ENCODE data around the gene CYP46A1.
"Not testable (repeated sequence)": the region's sequence is repeated elsewhere in the genome, so short reads cannot be mapped to it uniquely, and the experiment has no call there.

CYP46A1 gene

DNA sequence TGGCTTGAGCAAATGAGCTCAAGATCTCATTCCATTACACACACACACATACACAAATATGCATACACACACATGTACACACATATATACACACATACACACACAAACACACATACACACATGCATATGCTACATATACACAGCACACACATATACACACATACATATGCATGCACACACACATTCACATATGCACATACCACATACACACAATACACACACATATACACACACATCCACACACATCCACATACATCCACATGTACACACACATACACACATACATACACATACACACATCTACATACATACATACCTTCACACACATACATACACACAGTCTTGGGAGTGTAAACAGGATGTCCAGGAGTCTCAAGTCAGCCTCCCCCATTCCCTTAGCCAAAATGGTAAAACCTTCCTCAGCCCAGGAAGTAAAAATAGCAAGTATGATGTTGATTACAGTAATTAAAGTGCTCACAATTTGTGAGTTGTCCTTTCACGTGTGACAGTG lies 26.4 kb upstream of the CYP46A1 start:
- no peak for DNase-seq (ENCODE audit: low read depth)

DNA sequence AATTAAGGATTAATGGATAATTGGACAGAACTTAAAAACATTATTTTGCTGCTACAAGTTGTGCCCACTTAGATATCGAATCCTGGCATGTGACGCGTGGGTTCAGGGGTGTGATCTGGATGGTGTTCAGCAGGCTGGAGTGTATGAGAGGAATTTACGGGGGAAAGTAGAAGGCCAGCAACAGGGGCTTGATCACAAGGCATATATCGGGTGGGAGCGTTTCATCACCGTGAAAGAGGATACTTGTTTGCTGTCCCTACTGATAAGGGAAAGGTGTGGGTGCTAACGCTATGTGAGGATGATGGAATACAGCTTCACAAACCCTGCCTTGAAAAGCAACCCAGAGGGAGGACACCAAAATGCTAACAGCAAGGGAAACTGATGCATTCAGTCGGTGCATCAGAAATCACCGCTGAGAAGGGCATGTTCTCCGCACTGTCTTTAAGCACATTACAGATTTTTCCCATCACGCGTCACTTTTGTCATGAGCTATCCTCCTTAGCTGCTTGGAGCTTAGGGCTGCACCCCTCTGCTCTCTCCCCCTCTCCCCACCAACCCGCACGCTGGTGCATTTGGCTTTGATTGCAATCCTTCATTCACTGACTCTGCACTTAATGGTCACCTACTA lies 25.8 kb upstream of the CYP46A1 start:
- DNase-seq (ENCODE audit: low read depth): no peak

DNA sequence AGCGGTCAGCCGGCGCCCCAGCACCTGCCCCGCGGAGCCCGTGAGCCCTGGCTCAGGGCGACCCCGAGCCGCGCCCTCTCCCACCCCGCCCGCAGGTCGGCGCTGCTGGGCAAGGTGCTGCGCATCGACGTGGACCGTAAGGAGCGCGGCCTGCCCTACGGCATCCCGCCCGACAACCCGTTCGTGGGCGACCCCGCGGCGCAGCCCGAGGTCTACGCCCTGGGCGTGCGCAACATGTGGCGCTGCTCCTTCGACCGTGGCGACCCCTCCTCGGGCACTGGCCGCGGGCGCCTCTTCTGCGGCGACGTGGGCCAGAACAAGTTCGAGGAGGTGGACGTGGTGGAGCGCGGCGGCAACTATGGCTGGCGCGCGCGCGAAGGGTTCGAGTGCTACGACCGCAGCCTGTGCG lies 24.8 kb upstream of the CYP46A1 start:
- no peak for DNase-seq (ENCODE audit: low read depth)

DNA sequence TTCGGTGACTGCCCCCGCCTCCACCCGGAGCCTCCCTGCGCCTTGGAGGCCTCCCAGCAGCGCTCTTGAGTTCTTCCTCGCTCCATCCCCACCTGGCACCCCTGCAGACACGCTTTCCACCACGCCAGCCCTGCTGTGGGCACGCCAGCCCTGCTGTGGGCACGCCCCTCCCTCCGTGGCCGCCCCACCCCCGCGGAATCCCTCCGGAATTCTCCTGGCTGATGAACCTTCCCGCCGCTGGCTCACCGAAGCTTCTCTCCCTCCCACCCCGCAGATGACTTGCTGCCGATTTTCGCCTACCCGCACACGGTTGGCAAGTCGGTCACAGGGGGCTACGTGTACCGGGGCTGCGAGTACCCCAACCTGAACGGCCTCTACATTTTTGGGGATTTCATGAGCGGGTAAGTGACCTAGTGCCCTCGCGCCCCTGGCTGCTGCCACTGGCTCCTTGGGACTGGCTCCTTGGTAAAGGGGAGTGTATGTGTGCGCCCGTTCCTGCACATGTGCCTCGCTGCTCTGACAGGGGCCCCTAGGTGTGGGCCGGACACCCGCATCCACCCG lies 24.0 kb upstream of the CYP46A1 start:
- no peak for DNase-seq (ENCODE audit: low read depth)

DNA sequence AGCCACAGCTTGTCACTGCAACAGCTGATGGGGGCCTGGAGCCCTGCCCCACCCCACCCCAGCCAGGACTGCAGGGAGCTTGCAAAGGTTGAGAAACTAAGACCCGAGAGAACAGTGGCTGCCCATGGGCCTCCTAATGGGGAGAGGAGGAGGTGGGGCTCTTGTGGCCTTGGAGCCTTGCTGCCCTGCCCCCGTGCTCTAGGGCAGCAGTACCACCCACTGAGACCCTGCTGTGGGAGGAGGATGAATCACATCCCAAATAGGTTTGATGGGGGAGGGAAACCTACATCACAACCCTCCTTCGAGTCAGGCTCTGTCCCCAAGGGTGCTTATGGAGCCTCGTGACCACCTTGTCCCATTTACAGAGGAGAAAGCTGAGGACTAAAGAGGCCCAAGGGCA lies 23.3 kb upstream of the CYP46A1 start:
- DNase-seq (ENCODE audit: low read depth): no peak

DNA sequence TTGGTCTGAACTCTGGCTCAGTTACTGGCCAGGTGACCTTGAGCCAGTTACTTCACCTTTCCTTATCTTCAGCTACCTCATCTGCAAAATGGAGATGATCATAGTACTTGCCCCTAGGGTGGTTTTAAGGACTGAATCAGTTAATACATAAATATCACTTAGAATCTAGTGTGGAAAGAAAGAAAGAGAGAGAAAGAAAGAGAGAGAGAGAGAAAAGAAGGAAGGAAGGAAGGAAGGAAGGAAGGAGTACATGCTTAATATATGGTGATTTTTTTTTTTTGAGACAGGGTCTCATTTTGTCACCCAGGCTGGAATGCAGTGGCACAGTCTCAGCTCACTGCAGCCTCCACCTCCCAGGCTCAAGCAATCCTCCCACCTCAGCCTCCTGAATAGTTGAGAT lies 22.9 kb upstream of the CYP46A1 start:
- not testable (repeated sequence) for DNase-seq (ENCODE audit: low read depth)

DNA sequence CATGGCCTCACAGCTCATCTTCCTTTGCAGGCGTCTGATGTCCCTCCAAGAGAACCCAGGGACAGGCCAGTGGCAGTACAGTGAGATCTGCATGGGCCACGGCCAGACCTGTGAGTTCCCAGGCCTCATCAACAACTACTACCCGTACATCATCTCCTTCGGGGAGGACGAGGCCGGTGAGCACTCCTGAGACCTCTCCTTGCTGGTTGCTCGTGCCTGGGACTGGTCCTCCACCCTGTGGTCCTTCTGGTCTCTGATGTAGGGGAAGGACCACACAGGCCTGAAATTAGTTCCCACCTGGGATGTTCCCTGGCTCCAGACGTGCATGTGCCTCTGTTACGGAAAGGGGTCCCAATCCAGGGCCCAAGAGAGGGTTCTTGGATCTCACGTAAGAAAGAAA lies 21.3 kb upstream of the CYP46A1 start:
- no peak for DNase-seq (ENCODE audit: low read depth)

DNA sequence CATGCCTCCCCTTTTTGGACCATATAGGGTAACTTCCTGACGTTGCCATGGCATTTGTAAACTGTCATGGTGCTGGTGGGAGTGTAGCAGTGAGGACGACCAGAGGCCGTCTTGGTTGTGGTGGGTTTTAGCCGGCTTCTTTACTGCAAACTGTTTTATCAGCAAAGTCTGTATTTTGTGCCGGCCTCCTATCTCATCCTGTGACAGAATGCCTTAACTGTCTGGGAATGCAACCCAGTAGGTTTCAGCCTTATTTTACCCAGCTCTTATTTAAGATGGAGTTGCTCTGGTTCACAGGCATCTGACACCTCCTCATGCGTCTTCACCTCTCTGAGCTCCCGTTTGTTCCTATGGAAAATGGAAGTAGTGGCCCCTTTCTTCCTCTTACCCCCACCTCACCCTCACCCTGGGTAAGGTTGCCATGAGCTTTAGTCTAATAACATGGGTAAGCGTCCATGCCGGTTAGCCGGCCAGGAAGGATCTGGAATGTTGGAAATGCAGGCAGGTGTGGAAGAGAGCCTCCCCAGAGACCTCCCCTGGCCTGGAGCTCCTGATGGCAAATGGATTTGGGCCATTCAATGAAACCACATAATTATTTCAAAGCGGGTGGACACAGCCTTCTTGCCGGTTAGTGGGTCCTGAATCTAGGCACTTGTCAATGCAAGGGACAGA lies 20.6 kb upstream of the CYP46A1 start:
- no peak for DNase-seq (ENCODE audit: low read depth)

DNA sequence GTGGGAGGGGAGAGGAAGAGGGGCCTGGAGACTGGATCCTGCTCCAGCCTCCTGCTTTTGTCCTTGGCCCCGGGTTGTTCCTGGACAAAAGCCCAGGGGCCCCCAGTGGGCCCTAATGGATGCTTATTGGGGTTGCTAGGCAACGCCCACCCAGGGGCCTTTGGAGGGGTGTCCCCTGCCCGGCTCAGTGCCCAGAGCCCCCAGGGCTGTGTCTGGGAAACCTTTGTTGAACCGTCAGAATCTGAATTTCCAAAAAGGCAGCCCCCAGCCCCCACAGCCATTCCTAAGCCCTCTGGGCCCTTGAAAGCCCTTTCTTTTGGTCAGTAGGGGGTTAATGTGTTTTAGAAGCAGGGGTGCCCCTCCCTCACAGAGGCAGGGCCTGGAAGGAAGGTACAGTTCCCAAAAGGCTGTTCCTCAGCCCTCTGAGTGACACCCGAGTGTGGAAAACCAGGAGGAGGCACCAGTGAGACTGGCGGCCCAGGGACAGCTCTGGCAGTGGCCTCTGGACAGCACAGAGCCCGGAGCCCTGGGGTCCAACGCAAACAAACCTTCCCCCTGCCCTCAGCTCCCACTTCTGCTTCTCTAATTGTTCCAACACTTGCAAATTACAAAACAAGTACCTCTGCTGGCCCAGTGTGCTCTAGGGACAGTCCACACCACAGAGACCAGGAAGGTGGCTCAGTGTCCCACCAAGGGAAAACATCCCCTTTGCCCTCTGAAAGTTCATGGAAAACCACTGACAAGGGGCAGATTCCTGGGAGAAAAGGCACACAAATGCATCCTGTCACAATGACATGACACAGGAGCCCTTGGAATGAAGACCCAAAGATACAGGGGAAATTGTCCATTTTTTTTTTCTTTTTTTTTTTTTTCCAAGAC lies 19.8 kb upstream of the CYP46A1 start:
- no peak for DNase-seq (ENCODE audit: low read depth)

DNA sequence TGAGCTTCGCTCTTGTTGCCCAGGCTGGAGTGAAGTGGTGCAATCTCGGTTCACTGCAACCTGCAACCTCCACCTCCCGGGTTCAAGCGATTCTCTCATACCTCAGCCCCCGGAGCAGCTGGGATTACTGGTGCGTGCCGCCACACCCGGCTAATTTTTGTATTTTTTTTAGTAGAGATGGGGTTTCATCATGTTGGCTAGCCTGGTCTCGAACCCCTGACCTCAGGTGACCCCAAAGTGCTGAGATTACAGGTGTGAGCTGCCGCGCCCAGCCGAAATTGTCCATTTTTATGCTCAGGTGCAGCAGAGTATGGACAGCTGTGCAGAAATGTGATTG lies 19.2 kb upstream of the CYP46A1 start:
- DNase-seq (ENCODE audit: low read depth): no peak

DNA sequence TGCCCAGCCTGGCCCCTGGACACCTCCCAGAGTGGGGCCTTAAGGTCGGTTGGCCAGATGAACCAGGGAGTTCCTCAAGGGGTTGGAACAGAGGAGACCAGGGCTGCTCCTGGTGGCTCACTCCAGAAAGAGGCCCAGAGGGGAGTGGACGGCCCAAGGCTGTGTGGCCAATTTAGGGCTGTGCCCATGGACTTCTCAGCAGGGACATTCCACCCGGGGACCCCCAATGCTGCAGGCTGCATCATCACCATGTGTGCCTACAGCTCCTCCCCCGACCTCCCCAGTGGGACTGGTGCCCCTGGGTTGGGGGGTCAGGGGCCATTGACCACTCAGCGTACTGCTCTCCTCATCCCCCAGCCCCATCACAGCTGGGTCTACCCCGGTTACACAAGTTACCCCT lies 17.6 kb upstream of the CYP46A1 start:
- no peak for DNase-seq (ENCODE audit: low read depth)

DNA sequence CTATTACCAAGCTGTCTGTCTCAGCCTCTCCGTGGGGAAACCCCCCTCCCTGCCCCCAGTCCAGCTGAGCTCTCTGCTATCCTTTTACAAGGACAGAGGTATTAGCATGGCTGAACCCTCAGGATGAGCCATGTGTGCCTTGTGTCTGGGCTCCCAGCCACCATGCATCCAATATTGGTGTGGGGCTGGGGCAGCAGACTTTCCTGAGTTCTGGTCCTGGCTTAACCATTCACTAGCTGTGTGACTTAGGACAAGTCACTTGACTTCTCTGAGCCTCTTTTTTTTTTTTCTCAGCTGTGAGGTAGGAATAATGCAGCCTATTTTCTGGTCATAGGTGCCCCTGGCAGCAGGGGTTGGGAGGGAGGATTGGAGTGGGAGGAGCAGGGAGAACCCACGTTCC lies 17.1 kb upstream of the CYP46A1 start:
- no peak for DNase-seq (ENCODE audit: low read depth)

DNA sequence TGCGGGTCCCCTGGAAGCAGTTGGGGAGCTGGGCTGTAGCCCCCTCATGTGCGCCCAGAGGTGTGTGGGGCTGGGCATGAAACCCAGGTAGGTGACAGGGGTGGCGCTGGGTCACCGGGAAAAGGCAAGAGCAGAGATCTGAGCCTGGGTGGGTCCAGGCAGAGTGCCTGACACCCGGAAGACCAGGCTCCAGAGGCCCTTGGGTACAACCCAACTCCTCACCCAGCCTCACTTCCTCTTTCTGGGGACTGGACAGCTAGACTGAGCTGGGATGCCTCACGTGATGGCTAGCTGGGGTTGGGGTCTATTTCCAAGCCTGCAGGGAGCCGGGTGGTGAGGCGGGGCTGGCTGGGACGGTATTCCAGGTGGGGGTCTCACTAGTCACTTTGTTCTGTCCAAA lies 16.3 kb upstream of the CYP46A1 start:
- DNase-seq (ENCODE audit: low read depth): no peak

DNA sequence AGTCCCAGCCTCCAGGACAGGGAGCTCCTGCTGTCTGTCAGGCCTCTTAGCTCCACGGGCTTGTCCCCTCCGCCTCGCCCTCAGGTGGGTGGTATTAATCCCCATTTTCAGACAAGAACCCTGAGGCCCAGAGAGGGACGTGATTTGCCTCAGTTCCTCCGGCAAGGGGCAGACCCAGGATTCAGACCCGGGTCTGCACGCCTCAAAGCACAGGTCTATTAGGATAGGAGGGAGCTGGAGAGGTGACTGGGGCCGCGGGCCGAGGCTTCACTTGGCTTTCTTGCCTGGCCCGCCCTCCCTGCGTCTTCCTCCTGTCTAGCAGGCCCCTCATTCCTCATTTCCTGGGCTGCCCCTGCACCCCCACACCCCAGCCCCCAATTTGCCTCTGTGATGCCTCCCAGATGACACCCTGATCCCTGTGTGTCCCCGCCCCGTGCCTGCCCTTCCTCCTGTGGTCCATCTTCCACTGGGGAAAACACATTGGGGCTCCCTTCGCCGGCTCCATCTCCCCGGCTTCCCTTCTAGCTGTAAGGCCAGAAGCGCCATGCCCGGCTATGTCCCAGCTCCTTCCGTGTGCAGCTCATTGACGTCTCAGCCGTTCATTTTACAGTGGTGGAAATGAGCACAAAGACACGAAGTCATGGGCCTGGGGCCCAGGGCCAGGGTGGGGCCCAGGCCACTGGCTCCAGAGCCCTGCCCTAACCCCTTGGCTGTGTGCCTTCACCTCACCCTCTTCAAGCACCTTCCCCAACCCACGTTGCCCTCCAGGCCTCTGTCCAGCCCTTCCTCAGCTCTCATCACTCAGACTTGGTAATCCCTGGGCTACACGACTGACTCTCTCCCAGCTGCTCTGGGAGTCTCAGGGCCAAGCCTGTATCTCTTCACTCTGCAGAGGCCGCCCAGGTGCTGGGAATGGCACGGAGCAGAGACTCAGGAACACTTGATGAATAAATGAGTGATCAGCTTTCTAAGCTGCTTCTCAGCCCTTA lies 15.5 kb upstream of the CYP46A1 start:
- no peak for DNase-seq (ENCODE audit: low read depth)

DNA sequence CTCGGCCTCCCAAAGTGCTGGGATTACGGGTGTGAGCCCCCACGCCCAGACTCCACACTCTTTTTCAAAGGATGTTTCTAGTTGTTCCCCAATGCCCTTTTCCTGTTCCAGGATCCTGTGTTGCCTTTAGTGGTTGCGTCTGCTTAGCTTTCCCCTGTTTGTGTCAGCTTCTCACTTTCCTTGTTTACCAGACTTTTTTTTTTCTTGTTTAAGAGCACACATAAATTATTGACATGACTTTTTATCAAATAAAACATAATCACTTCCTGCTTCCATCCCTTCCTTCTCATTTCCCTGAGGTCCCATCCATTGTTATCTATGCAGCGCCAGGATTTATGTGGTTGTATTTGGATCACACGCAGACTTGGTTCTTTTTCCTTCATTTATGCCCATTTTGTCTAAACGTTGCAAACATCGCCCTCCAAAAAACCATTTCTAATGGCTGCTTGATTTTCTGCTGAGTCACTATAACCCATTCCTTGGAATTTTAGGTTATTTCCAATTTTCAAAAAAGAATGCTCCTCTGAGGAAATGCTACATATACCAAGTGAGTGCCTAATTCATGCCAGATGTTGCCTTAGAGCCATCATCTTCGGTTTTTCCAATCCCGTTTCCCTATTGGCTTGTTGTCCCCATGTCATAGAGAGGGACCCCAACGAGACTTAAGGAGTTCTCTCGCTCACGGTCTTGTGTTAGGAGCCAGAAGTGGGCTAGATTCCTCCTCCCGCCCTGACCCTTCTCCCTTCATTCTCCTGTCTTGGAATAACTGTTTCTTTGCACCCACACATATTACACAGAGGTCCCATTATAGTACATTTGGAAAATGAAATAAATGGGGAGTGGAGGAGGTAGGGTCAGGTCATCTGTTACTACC lies 13.5 kb upstream of the CYP46A1 start:
- no peak for DNase-seq (ENCODE audit: low read depth)

DNA sequence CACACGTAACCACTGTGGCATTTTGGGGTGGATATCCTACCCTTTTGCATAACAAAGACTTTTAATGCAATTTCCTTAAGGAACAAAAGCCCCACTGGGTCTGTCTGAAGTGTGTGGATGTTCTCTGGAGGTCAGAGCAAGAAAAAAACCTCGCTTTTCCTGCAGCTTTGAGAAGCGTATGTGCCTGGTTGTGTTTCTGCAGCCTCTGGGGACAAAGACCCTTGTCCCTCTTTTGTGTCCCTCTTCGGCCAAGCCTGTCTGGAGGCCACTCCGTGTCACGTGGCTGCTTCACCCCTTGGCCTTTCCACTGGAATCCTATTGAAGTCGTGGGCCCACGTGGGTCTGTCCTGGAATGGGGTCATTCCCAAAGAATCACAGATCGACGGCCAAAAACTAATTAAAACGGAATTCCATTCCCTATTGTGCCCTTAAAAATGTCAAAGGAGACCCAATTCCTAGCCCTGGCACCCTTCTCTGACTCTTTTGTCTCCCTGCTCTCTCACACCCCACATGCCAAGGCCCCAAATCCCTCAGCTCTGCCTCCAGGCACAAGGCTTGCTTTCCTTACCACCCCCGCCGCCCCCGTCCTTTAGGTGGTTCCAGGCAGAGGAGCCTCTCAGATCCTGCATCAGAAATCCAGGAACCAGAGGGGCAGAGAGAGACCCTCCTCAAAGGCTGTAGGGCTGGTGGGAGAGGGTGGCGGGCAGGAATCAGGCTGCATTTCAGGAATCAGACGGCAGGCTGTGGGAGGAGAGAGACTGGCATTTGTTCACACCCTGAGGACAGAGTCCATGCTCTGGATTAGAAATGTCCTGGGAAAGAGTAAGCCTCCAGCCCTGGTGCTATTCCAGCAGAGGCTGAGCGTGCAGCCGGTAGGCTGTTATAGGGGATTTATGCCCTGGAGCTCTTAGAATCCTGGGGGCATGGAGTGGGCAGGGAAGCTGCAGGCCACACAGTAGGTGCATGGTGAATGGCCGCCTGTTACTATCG lies 12.6 kb upstream of the CYP46A1 start:
- DNase-seq (ENCODE audit: low read depth): no peak

DNA sequence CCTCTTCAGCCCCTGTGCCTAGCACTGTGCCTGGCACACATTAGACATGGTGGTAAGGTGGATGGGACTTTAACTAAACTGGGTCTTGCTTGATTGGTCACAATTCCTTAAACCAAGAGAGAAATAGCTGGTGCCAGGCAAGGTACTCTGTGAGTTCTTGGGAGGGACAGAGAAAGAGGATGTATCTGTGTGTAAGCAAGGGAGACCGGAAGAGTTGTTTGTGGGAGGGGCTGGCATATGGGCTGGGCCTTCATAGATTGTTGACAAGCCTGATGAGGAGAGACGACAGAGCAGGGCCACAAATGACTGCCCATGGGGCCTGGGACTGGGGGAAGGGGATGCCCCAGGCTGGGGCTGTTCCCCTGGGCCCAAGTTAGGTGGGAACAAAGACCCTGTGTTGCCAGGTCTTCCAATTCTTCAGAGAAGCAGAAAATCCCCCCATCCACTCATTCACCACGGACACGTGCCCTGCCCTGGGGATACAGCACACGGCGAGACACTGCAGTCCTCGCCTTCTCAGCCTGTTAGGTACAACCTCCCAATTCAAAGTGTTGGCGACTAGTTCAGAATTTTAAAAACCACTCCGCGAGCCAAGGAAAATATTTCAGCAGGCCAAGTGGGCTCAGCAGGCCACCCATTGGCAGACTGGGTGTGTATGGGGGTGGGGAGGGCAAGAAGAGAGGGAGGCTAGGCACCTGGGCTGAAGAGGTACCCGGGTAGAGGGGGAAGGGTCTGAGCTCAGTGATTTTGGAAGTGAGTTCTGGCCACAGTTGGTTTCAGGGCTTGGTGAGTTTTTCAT lies 11.4 kb upstream of the CYP46A1 start:
- DNase-seq (ENCODE audit: low read depth): no peak

DNA sequence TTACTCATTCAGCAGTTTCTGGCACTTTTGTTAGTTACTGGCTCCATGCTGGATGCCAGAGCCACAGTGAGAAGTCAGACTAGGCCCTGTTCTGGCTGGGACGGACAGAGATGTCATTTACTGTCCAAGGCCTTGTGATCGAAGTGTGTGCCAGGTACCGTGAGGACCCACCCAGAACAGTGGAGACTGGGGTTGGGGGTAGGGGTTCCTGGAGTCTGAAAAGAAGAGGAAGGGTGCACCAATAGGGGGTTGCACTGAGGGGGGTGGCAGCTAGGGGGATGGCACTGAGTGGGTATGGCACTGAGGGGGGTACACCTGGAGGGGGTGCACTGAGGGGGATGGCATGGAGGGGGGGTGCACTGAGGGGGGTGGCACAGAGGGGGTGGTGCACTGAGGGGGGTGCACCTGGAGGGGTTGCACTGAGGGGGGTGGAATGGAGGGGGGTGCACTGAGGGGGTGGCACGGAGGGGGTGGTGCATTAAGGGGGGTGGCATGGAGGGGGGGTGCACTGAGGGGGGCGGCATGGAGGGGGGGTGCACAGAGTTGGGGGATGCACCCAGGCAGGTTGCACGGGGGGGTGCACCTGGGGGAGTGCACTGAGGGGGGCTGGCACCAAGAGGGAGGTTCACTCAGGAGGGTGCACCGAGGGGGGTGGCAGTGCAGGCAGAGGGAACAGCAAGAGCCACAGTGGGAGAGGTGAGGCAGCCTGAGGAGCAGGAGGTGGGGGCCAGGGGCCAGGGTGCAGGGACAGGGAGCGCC lies 10.6 kb upstream of the CYP46A1 start:
- no peak for DNase-seq (ENCODE audit: low read depth)
